Measurements from ENCODE around the gene RUNX2. TPM values are rescaled to one million over a fixed set of nuclear protein-coding genes. Genes with fewer than 3 reads are reported as not detected.

Gene RUNX2
- total and polyA plus RNA-seq, 4 donors, result 0.09 to 1.5 (median 0.75) TPM

DNA sequence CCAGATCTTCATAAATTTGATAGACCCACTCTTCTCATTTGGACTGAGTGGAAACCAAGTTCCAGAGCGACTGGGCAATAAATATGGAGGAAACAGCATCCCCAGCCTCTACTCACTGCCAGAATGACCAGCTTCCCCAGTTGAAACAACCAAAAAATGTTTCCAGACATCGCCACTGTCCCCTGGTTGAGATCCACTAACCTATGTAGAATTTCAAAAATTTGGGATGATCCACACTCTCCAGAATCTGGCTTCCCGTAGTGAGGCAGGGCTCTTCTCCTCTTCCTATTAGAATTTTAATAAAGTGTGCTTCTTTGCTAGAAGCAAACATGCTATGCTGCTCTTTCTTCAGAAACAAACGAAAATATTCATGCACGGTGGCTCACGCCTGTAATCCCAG, 336.6 kb downstream of the RUNX2 start:
- TF ChIP-seq EGR1 (IDR thresholded peaks at IDR 0.05; ENCODE audit: low read depth in 2 of 2) (no peak), REST (IDR thresholded peaks at IDR 0.05) (no peak), RXRA (IDR thresholded peaks at IDR 0.05) (no peak), HNF4A (conservative IDR thresholded peaks at IDR 0.05) (no peak), FOXA2 (IDR thresholded peaks at IDR 0.05) (no peak), JUND (IDR thresholded peaks at IDR 0.05) (no peak), ZBTB33 (IDR thresholded peaks at IDR 0.05) (no peak), ATF3 (IDR thresholded peaks at IDR 0.05) (no peak), NR2F2 (IDR thresholded peaks at IDR 0.05) (no peak), RAD21 (IDR thresholded peaks at IDR 0.05) (no peak), GABPA (IDR thresholded peaks at IDR 0.05 in 1 of 2, conservative IDR thresholded peaks at IDR 0.05 in 1 of 2) (no peak), SP1 (IDR thresholded peaks at IDR 0.05) (no peak)
- TF ChIP-seq, protein P1, sequence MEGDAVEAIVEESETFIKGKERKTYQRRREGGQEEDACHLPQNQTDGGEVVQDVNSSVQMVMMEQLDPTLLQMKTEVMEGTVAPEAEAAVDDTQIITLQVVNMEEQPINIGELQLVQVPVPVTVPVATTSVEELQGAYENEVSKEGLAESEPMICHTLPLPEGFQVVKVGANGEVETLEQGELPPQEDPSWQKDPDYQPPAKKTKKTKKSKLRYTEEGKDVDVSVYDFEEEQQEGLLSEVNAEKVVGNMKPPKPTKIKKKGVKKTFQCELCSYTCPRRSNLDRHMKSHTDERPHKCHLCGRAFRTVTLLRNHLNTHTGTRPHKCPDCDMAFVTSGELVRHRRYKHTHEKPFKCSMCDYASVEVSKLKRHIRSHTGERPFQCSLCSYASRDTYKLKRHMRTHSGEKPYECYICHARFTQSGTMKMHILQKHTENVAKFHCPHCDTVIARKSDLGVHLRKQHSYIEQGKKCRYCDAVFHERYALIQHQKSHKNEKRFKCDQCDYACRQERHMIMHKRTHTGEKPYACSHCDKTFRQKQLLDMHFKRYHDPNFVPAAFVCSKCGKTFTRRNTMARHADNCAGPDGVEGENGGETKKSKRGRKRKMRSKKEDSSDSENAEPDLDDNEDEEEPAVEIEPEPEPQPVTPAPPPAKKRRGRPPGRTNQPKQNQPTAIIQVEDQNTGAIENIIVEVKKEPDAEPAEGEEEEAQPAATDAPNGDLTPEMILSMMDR (IDR thresholded peaks at IDR 0.05; ENCODE audit: low read depth, low read length, missing input control), result no peak
- TF ChIP-seq, protein P2, sequence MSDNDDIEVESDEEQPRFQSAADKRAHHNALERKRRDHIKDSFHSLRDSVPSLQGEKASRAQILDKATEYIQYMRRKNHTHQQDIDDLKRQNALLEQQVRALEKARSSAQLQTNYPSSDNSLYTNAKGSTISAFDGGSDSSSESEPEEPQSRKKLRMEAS (IDR thresholded peaks at IDR 0.05), result no peak
- H3K4me1 ChIP-seq (ENCODE audit: control insufficient read depth in 4 of 4, insufficient read depth in 4 of 4, low read length in 3 of 4), result peaks cover 0 to 7% (median 4%) of the 10 kb centered on the region in 4 donors
- peaks cover 3 to 7% (median 6%) of the 10 kb centered on the region in 4 donors for H3K27me3 ChIP-seq (ENCODE audit: control insufficient read depth in 4 of 4, insufficient read depth in 4 of 4, low read length in 3 of 4)
- no peak overlapping the region for H3K4me3 ChIP-seq (ENCODE audit: low read depth in 1 of 3, low read length in 3 of 3)
- no peaks in the 10 kb centered on the region for H3K9me3 ChIP-seq (ENCODE audit: control insufficient read depth in 4 of 4, low read length in 3 of 4)
- WGBS, result 90% methylated on average over 6 of the region's 6 CpGs
- no peak overlapping the region for H3K9ac ChIP-seq (ENCODE audit: low read depth in 1 of 2, low read length in 2 of 2)
- DNase-seq (ENCODE audit: low spot score), result no peak
- H3K36me3 ChIP-seq (ENCODE audit: control insufficient read depth in 4 of 4, insufficient read depth in 3 of 4, low read depth in 1 of 4, low read length in 3 of 4), result no peaks in the 10 kb centered on the region
- no peak overlapping the region for H3K27ac ChIP-seq (ENCODE audit: low read depth in 1 of 2, low read length in 2 of 2)

- peaks cover 0 to 7% (median 4%) of the 10 kb centered on the region in 4 donors for H3K4me1 ChIP-seq (ENCODE audit: control insufficient read depth in 4 of 4, insufficient read depth in 4 of 4, low read length in 3 of 4)
- H3K9me3 ChIP-seq (ENCODE audit: control insufficient read depth in 4 of 4, low read length in 3 of 4), result no peaks in the 10 kb centered on the region
- H3K27me3 ChIP-seq (ENCODE audit: control insufficient read depth in 4 of 4, insufficient read depth in 4 of 4, low read length in 3 of 4), result peaks cover 3 to 7% (median 6%) of the 10 kb centered on the region in 4 donors
- DNase-seq (ENCODE audit: low spot score), result no peak
- WGBS, result 76% methylated on average over 7 of the region's 7 CpGs
- H3K9ac ChIP-seq (ENCODE audit: low read depth in 1 of 2, low read length in 2 of 2), result no peak overlapping the region
- no peak overlapping the region for H3K27ac ChIP-seq (ENCODE audit: low read depth in 1 of 2, low read length in 2 of 2)
- H3K4me3 ChIP-seq (ENCODE audit: low read depth in 1 of 3, low read length in 3 of 3), result no peak overlapping the region
- H3K36me3 ChIP-seq (ENCODE audit: control insufficient read depth in 4 of 4, insufficient read depth in 3 of 4, low read depth in 1 of 4, low read length in 3 of 4), result no peaks in the 10 kb centered on the region
- TF ChIP-seq ZBTB33 (IDR thresholded peaks at IDR 0.05), result no peak
- no peak for TF ChIP-seq REST (IDR thresholded peaks at IDR 0.05)
- TF ChIP-seq TAF1 (conservative IDR thresholded peaks at IDR 0.05), result no peak
- TF ChIP-seq HNF4A (conservative IDR thresholded peaks at IDR 0.05), result no peak
- TF ChIP-seq RAD21 (IDR thresholded peaks at IDR 0.05), result no peak
- no peak for TF ChIP-seq FOXA2 (IDR thresholded peaks at IDR 0.05)
- TF ChIP-seq HNF4G (IDR thresholded peaks at IDR 0.05), result no peak
- no peak for TF ChIP-seq JUND (IDR thresholded peaks at IDR 0.05)
These were observed 337.7 kb downstream of the RUNX2 start for GRCh38 chr6:45665859-45666258.

Data from liver (tissue), 9 donors.